GM19351 (cell line): ENCODE data around the gene TST.

Experiments used
- ATAC-seq: cut with Tn5 transposase; IDR thresholded peaks from one replicate; pipeline ENCODE4 v1.9.1; 2021; ENCODE audit warnings: mild to moderate bottlenecking, moderate library complexity; ENCODE audit not compliant: unreplicated experiment

Gene TST

GRCh38 chr22:37016134-37016910, 2.9 kb downstream of the TST start:
- no peak for ATAC-seq

GRCh38 chr22:37015587-37015878, 3.7 kb downstream of the TST start:
- ATAC-seq: no peak

GRCh38 chr22:37014835-37015586, 4.2 kb downstream of the TST start:
- no peak for ATAC-seq

GRCh38 chr22:37014415-37014806, 4.8 kb downstream of the TST start:
- ATAC-seq: no peak

GRCh38 chr22:37012956-37013355, 6.3 kb downstream of the TST start:
- ATAC-seq: no peak

- ATAC-seq: no peak
These were observed 6.9 kb downstream of the TST start for GRCh38 chr22:37012262-37012904.

GRCh38 chr22:37011472-37011871, 7.8 kb downstream of the TST start:
- ATAC-seq: no peak

GRCh38 chr22:37010976-37011375, 8.3 kb downstream of the TST start:
- no peak for ATAC-seq

GRCh38 chr22:37010174-37010573, 9.1 kb downstream of the TST start:
- ATAC-seq: no peak

- no peak for ATAC-seq
These were observed 9.8 kb downstream of the TST start for GRCh38 chr22:37009490-37009889.

GRCh38 chr22:37008365-37008764, 10.9 kb downstream of the TST start:
- ATAC-seq: no peak

GRCh38 chr22:37007651-37008050, 11.6 kb downstream of the TST start:
- no peak for ATAC-seq

GRCh38 chr22:37002633-37003032, 16.6 kb downstream of the TST start:
- ATAC-seq: no peak

- no peak for ATAC-seq
These were observed 17.4 kb downstream of the TST start for GRCh38 chr22:37001826-37002225.

GRCh38 chr22:37000676-37001534, 18.3 kb downstream of the TST start:
- no peak for ATAC-seq

- ATAC-seq: no peak
These were observed 19.8 kb downstream of the TST start for GRCh38 chr22:36999463-36999862.

GRCh38 chr22:36998620-36999351, 20.5 kb downstream of the TST start:
- no peak for ATAC-seq

- no peak for ATAC-seq
These were observed 21.5 kb downstream of the TST start for GRCh38 chr22:36997746-36998145.

- no peak for ATAC-seq
These were observed 28.0 kb downstream of the TST start for GRCh38 chr22:36991206-36991605.

- ATAC-seq: no peak
These were observed 28.8 kb downstream of the TST start for GRCh38 chr22:36990457-36990856.
